Skeletal muscle cell (primary cell): ENCODE results near the gene EBI3.
A peak's percentile ranks its signal among the peaks of the same experiment; 100 is the strongest.
"Not testable (repeated sequence)": the region's sequence is repeated elsewhere in the genome, so short reads cannot be mapped to it uniquely, and the experiment has no call there.

Experiments
- DNase-seq: peaks from one replicate; pipeline ENCODE4 v3.0.0-alpha.2; 2010; ENCODE audit warnings: low read depth
- H3K4me3 ChIP-seq: 2 replicates; pipeline ENCODE4 v1.5.1; 2011; ENCODE audit warnings: low read depth, mild to moderate bottlenecking, control low read depth, low read length, moderate library complexity

EBI3 gene

DNA sequence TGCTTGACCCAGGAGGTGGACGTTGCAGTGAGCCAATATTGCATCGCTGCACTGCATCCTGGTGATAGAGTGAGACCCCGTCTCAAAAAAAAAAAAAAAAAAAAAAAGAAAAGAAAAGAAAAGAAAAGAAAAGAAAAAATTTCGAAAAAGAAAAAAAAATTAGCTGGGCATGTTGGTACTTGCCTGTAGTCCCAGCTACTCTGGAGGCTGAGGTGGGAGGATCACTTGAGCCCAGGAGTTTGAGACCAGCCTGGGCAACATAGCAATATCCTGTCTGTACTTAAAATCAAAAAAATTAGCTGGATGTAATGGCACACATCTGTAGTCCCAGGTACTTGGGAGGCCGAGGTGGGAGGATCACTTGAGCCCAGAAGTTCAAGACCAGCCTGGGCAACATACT lies 2.8 kb downstream of the EBI3 start:
- not testable (repeated sequence) for H3K4me3 ChIP-seq, DNase-seq

GRCh38 chr19:4232614-4233281 lies 3.4 kb downstream of the EBI3 start:
- no peak overlapping the region for H3K4me3 ChIP-seq
- DNase-seq = no peak

DNA sequence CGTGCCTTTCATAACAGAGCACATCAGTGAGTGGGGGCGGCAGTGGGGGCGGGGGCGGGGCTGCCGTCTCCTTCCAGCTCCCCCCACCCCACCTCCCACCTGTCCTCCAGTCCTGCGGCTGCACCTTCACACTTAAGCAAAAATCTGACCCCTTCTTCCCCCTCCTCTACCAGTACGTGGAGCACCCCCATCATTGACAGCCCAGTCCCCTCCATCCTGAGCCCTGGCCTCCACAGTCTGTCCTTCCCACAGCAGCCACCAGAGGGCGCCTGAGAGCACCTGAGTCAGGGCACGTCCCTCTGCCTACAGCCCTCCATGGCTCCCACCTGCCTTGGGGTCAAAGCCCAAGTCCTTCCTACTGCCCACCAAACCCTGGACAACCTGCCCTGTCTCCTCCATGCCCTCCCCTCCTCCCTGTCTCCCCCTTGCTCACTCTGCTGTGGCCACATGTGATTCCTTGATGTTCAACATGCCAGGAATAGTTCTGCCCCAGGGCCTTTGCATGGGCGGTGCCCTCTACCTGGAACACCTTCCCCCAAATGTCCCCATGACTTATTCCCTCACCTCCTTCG lies 4.0 kb downstream of the EBI3 start:
- DNase-seq = no peak
- no peak overlapping the region for H3K4me3 ChIP-seq

- no peak overlapping the region for H3K4me3 ChIP-seq
- DNase-seq = no peak
Observed at GRCh38 chr19:4234142-4234861, 5.0 kb downstream of the EBI3 start.

GRCh38 chr19:4234862-4235201 lies 5.5 kb downstream of the EBI3 start:
- DNase-seq = no peak
- H3K4me3 ChIP-seq = no peak overlapping the region

- not testable (repeated sequence) for DNase-seq, H3K4me3 ChIP-seq
Observed at GRCh38 chr19:4237510-4237909, 8.2 kb downstream of the EBI3 start.

DNA sequence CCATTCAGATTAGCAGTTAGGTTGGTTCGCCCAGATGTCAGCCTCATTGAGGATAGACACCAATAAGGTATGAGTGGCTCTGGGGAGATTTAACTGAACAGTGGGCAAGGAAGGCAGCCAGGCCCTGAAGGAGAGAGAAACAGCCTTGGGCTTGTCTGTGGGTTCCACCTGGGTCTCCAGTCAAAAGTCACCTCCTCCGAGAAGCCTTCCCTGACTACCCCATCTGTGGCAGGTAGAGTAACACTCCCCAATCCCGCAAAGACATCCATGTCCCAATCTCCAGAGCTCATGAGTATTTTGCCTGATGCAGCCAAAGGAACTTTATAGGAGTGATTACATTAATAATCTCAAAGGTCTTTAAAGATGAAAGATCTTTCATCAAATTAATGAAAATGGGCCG lies 9.5 kb downstream of the EBI3 start:
- no peak for DNase-seq
- H3K4me3 ChIP-seq = no peak overlapping the region

DNA sequence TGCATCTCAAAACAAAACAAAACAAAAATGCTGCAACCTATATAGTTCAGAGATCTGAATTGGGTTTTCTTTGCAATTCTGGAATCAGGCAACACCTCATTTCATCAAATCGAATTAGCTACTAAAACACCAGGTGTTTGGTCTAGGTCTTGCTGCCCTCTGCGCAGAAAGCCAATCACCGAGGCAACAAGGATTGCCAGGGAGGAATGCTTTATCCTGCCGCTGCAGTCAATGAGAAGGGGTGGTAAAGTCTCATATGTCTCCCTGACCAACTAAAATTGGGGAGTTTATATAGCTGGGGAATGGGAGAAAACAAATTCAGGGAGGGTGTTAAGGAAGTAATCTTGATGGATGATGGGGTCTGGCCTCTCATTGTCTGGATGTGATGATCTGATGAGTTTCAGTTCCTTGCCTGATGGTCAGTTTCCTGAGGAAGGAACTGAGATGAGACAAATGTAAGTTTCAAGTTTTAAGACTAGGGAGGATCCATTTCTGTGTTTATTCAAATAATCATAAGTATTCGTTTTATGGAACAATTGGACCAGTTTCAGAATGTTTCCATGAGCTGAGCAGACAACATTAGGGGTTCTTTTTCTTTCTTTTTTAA lies 12.6 kb downstream of the EBI3 start:
- H3K4me3 ChIP-seq = no peak overlapping the region
- DNase-seq = no peak

- DNase-seq, H3K4me3 ChIP-seq: not testable (repeated sequence)
Observed at GRCh38 chr19:4245938-4246337, 16.6 kb downstream of the EBI3 start.

DNA sequence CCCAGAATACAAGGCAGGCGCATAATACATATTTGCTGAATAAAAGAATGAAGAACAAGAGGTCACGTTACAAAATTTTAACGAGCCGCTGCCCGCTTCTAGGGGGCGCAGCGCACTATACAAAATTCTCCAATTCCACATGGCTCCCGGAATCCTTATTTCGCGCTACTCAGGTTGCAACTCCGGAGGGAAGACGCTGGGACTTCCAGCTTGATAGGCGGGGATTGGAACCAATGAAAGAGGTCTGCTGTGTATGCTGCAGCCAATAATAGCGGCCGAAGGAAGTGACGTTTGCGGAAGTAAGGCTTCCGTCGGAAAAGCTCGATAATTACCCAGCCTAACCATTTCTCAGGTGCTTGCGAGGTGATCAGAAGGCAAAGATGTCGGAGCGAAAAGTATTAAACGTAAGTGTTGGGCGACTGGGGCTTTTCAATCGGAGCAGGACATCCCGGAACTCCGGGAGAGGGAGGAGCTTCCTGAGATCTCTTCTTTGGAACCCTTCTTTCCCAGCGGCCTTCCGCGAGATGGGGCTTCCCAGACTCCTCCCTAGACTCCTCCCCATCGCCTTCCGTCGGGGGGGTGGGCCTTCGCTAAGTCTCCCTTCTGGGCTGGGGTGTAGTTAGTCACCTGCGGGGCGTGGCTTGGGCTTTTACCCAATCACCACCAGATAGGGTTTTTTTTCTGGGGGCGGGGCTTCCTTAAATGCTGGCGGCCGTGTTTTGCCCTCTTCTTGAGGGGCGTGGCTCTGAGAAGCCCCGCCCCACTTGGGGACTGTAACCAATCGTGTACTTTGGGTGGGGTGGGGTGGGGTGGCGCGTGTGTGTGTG lies 17.7 kb downstream of the EBI3 start, which contains the start of gene YJU2:
Gene YJU2, plus strand, starts transcription at position 314 of the 827 bp plus-strand sequence. Its CDS starts 67 bp downstream, at position 381.
- H3K4me3 ChIP-seq = peak within 1 kb of the TSS; percentile 62
- DNase-seq = peak; percentile 97

DNA sequence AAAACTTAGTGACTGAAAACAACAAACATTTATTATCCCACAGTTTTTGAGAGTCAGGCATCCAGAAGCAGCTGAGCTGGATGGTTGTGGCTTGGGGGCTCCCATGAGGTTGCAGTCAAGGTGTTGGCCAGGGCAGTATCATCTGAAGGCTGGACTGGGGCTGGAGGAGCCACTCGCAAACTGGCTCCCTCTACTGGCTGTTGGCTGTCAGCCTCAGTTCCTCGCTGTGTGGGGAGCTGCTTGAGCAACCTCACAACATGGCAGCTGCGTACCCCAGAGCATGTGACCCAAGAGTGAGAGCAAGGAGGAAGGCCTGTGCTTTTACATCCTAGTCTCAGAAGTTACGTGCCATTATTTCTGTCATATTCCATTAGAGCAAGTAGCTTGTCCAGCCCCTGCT lies 27.2 kb downstream of the EBI3 start:
- no peak overlapping the region for H3K4me3 ChIP-seq
- DNase-seq = no peak

DNA sequence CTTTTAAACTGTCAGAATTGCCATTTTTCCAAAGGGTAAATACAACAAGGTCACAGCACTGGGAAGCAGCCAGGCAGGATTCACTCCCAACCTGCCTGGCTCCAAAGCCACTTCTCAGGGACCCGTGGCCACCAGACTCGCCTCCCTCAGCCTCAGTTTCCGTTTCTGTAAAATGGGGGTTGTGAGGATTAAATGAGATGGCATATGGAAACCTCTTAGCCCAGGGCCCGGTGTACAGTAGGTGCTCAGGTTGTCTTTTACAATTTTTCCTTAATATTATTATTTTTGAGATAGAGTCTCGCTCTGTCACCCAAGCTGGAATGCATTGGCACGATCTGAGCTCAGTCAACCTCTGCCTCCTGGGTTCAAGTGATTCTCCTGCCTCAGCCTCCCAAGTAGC lies 27.7 kb downstream of the EBI3 start:
- DNase-seq = no peak
- H3K4me3 ChIP-seq = no peak overlapping the region

DNA sequence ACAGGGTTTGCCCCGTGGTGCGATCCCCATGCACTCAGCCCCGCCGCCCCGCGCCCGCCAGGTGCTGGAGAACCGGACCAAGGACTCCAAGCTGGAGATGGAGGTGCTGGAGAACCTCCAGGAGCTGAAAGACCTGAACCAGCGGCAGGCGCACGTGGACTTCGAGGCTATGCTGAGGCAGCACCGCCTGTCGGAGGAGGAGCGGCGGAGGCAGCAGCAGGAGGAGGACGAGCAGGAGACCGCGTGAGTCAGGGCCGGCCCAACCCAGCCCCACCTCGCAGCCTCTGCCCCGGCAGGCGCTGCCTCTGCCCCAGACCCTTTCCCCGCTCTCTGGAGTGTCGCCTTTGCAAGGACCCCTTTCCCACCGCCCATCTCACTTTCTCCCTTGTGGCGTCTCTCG lies 28.9 kb downstream of the EBI3 start:
- H3K4me3 ChIP-seq = no peak overlapping the region
- DNase-seq = no peak

- no peak for DNase-seq
- H3K4me3 ChIP-seq = no peak overlapping the region
Observed at GRCh38 chr19:4260613-4261191, 31.4 kb downstream of the EBI3 start.

GRCh38 chr19:4264812-4265211 lies 35.5 kb downstream of the EBI3 start:
- DNase-seq = no peak
- H3K4me3 ChIP-seq = no peak overlapping the region

DNA sequence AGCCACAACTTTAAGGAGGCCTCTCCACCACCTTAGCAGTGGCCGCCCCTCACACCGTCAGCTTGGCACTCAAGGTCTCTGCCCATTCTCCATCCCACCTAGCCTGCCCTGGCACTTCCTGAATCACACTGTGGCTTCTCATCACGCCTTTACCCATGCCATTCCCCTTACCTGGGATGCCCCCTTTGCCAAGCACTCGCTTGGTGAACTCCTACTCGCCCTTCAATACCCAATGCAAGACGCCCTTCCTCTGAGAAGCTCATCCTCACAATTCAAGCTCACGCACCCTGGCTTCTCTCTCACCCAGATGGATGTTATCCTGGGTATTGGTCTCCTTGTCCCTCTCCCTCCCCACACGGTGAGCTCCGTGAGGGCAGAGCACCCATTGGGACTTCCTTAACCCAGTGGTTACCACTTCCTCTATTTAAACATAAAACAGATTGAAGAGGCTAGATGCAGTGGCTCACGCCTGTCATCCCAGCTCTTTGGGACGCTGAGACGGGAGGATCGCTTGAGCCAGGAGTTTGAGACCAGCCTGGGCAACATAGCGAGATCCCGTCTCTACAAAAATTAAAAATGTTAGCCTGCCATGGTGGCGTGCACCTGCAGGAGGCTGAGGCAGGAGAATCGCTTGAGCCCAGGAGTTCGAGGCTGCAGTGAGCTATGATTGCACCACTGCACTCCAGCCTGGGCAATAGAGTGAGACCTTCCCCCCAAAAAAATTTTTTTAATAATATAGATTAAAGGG lies 37.1 kb downstream of the EBI3 start:
- H3K4me3 ChIP-seq = no peak overlapping the region
- DNase-seq = no peak

GRCh38 chr19:4267101-4267900 lies 38.0 kb downstream of the EBI3 start:
- DNase-seq = no peak
- H3K4me3 ChIP-seq = no peak overlapping the region
